Measurements from ENCODE around the gene FFAR3.

FFAR3 gene

DNA sequence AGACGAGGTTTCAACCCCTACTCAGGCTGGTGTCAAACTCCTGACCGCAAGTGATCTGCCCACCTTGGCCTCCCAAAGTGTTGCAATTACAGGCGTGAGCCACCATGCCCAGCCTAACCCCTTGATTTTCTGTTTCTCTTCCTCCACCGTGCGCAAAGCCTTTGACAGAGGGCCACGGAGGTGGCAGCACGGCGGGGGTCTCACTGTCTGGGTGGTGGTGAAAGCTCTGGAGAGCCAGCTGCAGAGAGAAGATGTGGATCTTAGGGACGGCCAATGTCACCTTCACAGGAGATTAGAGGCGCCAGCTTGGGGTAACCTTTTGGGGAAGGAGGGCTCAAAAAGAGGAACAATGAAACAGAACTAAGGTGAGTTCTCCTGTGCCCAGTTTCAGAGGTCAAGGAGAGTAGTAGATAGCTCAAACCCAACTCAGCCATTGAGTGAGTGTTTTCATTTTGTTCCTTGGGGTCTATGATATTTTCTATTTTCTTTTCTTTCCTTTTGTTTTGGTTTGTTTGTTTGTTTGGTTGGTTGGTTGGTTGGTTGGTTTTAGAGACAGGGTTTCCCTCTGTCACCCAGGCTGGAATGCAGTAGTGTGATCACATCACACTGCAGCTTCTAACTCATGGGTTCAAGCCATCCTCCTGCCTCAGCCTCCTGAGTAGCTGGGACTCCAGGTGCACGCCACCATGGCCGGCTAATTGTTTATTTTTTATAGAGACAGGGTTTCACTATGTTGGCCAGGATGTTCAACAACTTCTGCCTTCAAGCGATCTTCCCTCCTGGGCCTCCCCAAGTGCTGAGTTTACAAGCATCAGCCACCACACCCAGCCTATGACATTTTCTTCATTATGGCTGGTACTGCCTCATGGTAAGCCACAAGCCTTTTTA is 50.3 kb downstream of the FFAR3 start:
- H3K27me3 ChIP-seq (ENCODE audit: control insufficient read depth, insufficient read depth, low read length): no peaks in the 10 kb centered on the region
- no peaks in the 10 kb centered on the region for H3K9me3 ChIP-seq (ENCODE audit: control insufficient read depth, insufficient read depth, low read length)
- no peak overlapping the region for H3K4me3 ChIP-seq (ENCODE audit: low read depth, low read length)
- H3K4me1 ChIP-seq (ENCODE audit: control insufficient read depth, insufficient read depth, low read length): no peaks in the 10 kb centered on the region
- H3K36me3 ChIP-seq (ENCODE audit: control insufficient read depth, insufficient read depth, low read length): no peaks in the 10 kb centered on the region
- no peak overlapping the region for H3K9ac ChIP-seq (ENCODE audit: low read depth, low read length)
- H3K27ac ChIP-seq (ENCODE audit: low read depth, low read length): no peak overlapping the region

DNA sequence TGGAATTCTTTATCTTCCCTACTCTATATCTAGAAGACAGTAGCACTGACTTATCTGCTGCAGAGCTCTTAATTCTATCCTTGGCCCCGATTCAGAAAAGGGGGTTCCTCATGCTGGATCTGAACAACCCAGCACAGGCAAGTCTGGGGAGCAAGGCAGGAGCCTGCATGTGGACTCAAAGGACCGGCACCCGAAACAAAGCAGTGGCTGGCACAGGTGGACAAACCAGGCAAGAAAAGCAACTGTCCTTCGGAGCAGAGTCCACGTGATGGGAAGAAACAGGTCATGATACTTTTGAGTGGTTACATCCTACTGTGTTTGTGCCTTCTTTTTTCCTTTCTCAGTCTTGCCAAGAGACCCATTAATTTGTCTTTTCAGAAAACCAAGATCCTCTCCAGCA is 50.9 kb downstream of the FFAR3 start:
- Histone ChIP-seq H3K27me3 (ENCODE audit: control insufficient read depth, insufficient read depth, low read length) (no peaks in the 10 kb centered on the region), H3K4me1 (ENCODE audit: control insufficient read depth, insufficient read depth, low read length) (no peaks in the 10 kb centered on the region), H3K9ac (ENCODE audit: low read depth, low read length) (no peak overlapping the region), H3K4me3 (ENCODE audit: low read depth, low read length) (no peak overlapping the region), H3K27ac (ENCODE audit: low read depth, low read length) (no peak overlapping the region), H3K36me3 (ENCODE audit: control insufficient read depth, insufficient read depth, low read length) (no peaks in the 10 kb centered on the region), H3K9me3 (ENCODE audit: control insufficient read depth, insufficient read depth, low read length) (no peaks in the 10 kb centered on the region)

Measured in HUES48 (cell line).